WTC11 (cell line): ENCODE results near the gene CD320. TPM values are rescaled to one million over a fixed set of nuclear protein-coding genes. Genes with fewer than 3 reads are reported as not detected.

Source experiments
- ATAC-seq: fragments of 200-7000 bp; cut with Tn5 transposase; 2 replicates; pipeline ENCODE4 v1.10.0; 2021; ENCODE audit warnings: mild to moderate bottlenecking, moderate library complexity
- CTCF ChIA-PET: fragments of 300-600 bp; sonication (Branson Sonifier 250); formaldehyde crosslinking; loops from one replicate; lab custom pipeline; 2021; ENCODE audit warnings: antibody characterized with exemption; lab: Charles Lee
- POLR2A ChIA-PET: fragments of 350-600 bp; sonication (Branson Sonifier 250); formaldehyde crosslinking; loops from one replicate; lab custom pipeline; 2021; ENCODE audit warnings: antibody characterized with exemption; lab: Charles Lee
- DNase-seq: peaks from one replicate; pipeline ENCODE4 v3.0.0; 2021; ENCODE audit warnings: low spot score
- H3K27ac Mint-ChIP-seq: 2 replicates; pipeline ENCODE4 v1.8.0; 2021; ENCODE audit warnings: mixed read lengths
- H3K27me3 Mint-ChIP-seq: 2 replicates; pipeline ENCODE4 v1.8.0; 2021; ENCODE audit warnings: low read depth, mild to moderate bottlenecking, moderate library complexity, mixed read lengths
- H3K36me3 Mint-ChIP-seq: 2 replicates; pipeline ENCODE4 v1.8.0; 2021; ENCODE audit warnings: mixed read lengths
- H3K4me1 Mint-ChIP-seq: 2 replicates; pipeline ENCODE4 v1.8.0; 2022; ENCODE audit warnings: mixed read lengths
- H3K4me3 Mint-ChIP-seq: 2 replicates; pipeline ENCODE4 v1.8.0; 2021; ENCODE audit warnings: mild to moderate bottlenecking, moderate library complexity, mixed read lengths
- H3K9me3 Mint-ChIP-seq: 2 replicates; pipeline ENCODE4 v1.8.0; 2021; ENCODE audit warnings: mixed read lengths
- CTCF ChIP-seq: fragments of 200-600 bp; IDR thresholded peaks from 2 replicates; pipeline ENCODE4 v1.8.0; 2022; ENCODE audit warnings: antibody characterized with exemption
- ELF4 ChIP-seq: sonication (generic); formaldehyde crosslinking; IDR thresholded peaks from 2 replicates; pipeline ENCODE4 v1.8.1; 2022; ENCODE audit warnings: low read depth, mild to moderate bottlenecking, moderate library complexity, missing genetic modification reagents
- FOXK1 ChIP-seq: sonication (generic); formaldehyde crosslinking; IDR thresholded peaks from 2 replicates; pipeline ENCODE4 v1.8.0; 2022; ENCODE audit warnings: mild to moderate bottlenecking, moderate library complexity, missing genetic modification reagents
- GTF2I ChIP-seq: fragments of 250-450 bp; sonication (Bioruptor Pico); conservative IDR thresholded peaks from 2 replicates; pipeline ENCODE4 v1.4.0; 2021; ENCODE audit warnings: mild to moderate bottlenecking
- JAZF1 ChIP-seq: fragments of 250-450 bp; sonication (Bioruptor Pico); IDR thresholded peaks from 2 replicates; pipeline ENCODE4 v1.9.0; 2021; ENCODE audit warnings: moderate library complexity, mild to moderate bottlenecking, inconsistent platforms
- JUN ChIP-seq: sonication (generic); formaldehyde crosslinking; IDR thresholded peaks from 2 replicates; pipeline ENCODE4 v1.8.0; 2023; ENCODE audit warnings: mild to moderate bottlenecking, missing genetic modification reagents
- KAT7 ChIP-seq: sonication (generic); formaldehyde crosslinking; IDR thresholded peaks from 2 replicates; pipeline ENCODE4 v1.8.1; 2023; ENCODE audit warnings: missing genetic modification reagents, mild to moderate bottlenecking, borderline replicate concordance
- MLX ChIP-seq: sonication (generic); formaldehyde crosslinking; IDR thresholded peaks from 2 replicates; pipeline ENCODE4 v1.8.1; 2023; ENCODE audit warnings: mild to moderate bottlenecking, missing genetic modification reagents, moderate library complexity
- MYBL2 ChIP-seq: sonication (generic); formaldehyde crosslinking; IDR thresholded peaks from 2 replicates; pipeline ENCODE4 v1.8.1; 2023; ENCODE audit warnings: mild to moderate bottlenecking, moderate library complexity, missing genetic modification reagents
- RORB ChIP-seq: fragments of 250-450 bp; sonication (Bioruptor Pico); IDR thresholded peaks from 2 replicates; pipeline ENCODE4 v1.9.0; 2021; ENCODE audit warnings: mild to moderate bottlenecking
- SMAD4 ChIP-seq: sonication (generic); formaldehyde crosslinking; IDR thresholded peaks from 2 replicates; pipeline ENCODE4 v1.8.0; 2022; ENCODE audit warnings: mild to moderate bottlenecking, missing genetic modification reagents
- SP1 ChIP-seq: sonication (generic); formaldehyde crosslinking; conservative IDR thresholded peaks from 2 replicates; pipeline ENCODE4 v1.8.1; 2022; ENCODE audit warnings: missing genetic modification reagents
- TCF7 ChIP-seq: sonication (generic); formaldehyde crosslinking; IDR thresholded peaks from 2 replicates; pipeline ENCODE4 v1.8.0; 2022; ENCODE audit warnings: mild to moderate bottlenecking, low read depth, missing genetic modification reagents, moderate library complexity
- TEAD1 ChIP-seq: sonication (generic); formaldehyde crosslinking; IDR thresholded peaks from 2 replicates; pipeline ENCODE4 v1.8.0; 2022; ENCODE audit warnings: mild to moderate bottlenecking, missing genetic modification reagents
- TP53 ChIP-seq: sonication (generic); formaldehyde crosslinking; IDR thresholded peaks from 2 replicates; pipeline ENCODE4 v1.8.1; 2023; ENCODE audit warnings: mild to moderate bottlenecking, missing genetic modification reagents
- ZBTB21 ChIP-seq: sonication (generic); formaldehyde crosslinking; IDR thresholded peaks from 2 replicates; pipeline ENCODE4 v1.8.1; 2023; ENCODE audit warnings: mild to moderate bottlenecking, missing genetic modification reagents, borderline replicate concordance
- ZMAT4 ChIP-seq: fragments of 250-450 bp; sonication (Bioruptor Pico); IDR thresholded peaks from 2 replicates; pipeline ENCODE4 v1.9.0; 2021; ENCODE audit warnings: mild to moderate bottlenecking
- ZNF219 ChIP-seq: sonication (generic); formaldehyde crosslinking; IDR thresholded peaks from 2 replicates; pipeline ENCODE4 v1.8.0; 2023; ENCODE audit warnings: missing genetic modification reagents, mild to moderate bottlenecking, borderline replicate concordance
- ZNF396 ChIP-seq: fragments of 250-450 bp; sonication (Bioruptor Pico); IDR thresholded peaks from 2 replicates; pipeline ENCODE4 v1.8.0; 2021; ENCODE audit warnings: mild to moderate bottlenecking, moderate library complexity, borderline replicate concordance
- ZNF416 ChIP-seq: fragments of 250-450 bp; sonication (Bioruptor Pico); IDR thresholded peaks from 2 replicates; pipeline ENCODE4 v1.9.0; 2021; ENCODE audit warnings: mild to moderate bottlenecking, inconsistent platforms
- total RNA-seq: library from RNA; stranded (reverse); gene quantifications from 3 replicates; pipeline ENCODE4 v1.2.3, GENCODE V29; 2021
- TF ChIP-seq, protein P1 (sequence below): sonication (generic); formaldehyde crosslinking; IDR thresholded peaks from 2 replicates; pipeline ENCODE4 v1.8.0; 2023; ENCODE audit warnings: mild to moderate bottlenecking, missing genetic modification reagents
- TF ChIP-seq, protein P2 (sequence below): fragments of 250-450 bp; sonication (Bioruptor Pico); IDR thresholded peaks from 2 replicates; pipeline ENCODE4 v1.8.0; 2021; ENCODE audit warnings: mild to moderate bottlenecking
- TF ChIP-seq, protein P3 (sequence below): sonication (generic); formaldehyde crosslinking; IDR thresholded peaks from 2 replicates; pipeline ENCODE4 v1.8.0; 2022; ENCODE audit warnings: mild to moderate bottlenecking, missing genetic modification reagents
- TF ChIP-seq, protein P4 (sequence below): fragments of 250-450 bp; sonication (Bioruptor Pico); IDR thresholded peaks from 2 replicates; pipeline ENCODE4 v1.9.0; 2021; ENCODE audit warnings: mild to moderate bottlenecking
- TF ChIP-seq, protein P5 (sequence below): fragments of 250-450 bp; sonication (Bioruptor Pico); IDR thresholded peaks from 2 replicates; pipeline ENCODE4 v1.9.0; 2021; ENCODE audit warnings: moderate library complexity, mild to moderate bottlenecking, inconsistent platforms, borderline replicate concordance

CD320 gene
- total RNA-seq, 1 experiment from 2014 or later, result 107 TPM

DNA sequence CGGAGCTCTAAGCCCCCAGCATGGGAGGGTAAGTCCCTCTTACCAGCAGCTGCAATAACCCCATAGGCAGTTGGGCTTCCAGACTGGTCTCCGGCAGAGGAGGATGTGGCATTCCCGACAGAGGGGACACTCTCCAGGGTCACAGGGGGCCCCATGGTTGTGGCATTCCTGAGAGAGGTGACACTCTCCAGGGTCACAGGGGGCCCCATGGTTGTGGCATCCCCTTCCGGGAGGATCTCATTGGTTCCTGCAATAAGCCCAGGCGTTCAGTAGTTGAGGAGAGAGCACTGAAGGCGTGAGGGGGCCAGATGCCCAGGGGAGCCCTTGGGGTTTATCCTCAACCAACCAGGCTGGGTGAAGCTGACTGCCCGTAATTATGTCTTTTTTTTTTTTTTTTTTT lies 5.4 kb downstream of the CD320 start:
- H3K27me3 Mint-ChIP-seq, result no peaks in the 10 kb centered on the region
- no peak overlapping the region for H3K27ac Mint-ChIP-seq
- TF ChIP-seq JAZF1 (CRISPR knock-in tag) (no peak), ZBTB21 (no peak), ELF4 (CRISPR knock-in tag) (no peak), ZNF219 (CRISPR knock-in tag) (no peak), SP1 (CRISPR knock-in tag) (no peak), TEAD1 (CRISPR knock-in tag) (no peak), ZMAT4 (CRISPR knock-in tag) (no peak), JUN (no peak), SMAD4 (CRISPR knock-in tag) (no peak), CTCF (no peak), ZNF416 (CRISPR knock-in tag) (no peak), ZNF396 (CRISPR knock-in tag) (no peak), GTF2I (CRISPR knock-in tag) (no peak), MYBL2 (CRISPR knock-in tag) (no peak)
- TF ChIP-seq, protein P1, sequence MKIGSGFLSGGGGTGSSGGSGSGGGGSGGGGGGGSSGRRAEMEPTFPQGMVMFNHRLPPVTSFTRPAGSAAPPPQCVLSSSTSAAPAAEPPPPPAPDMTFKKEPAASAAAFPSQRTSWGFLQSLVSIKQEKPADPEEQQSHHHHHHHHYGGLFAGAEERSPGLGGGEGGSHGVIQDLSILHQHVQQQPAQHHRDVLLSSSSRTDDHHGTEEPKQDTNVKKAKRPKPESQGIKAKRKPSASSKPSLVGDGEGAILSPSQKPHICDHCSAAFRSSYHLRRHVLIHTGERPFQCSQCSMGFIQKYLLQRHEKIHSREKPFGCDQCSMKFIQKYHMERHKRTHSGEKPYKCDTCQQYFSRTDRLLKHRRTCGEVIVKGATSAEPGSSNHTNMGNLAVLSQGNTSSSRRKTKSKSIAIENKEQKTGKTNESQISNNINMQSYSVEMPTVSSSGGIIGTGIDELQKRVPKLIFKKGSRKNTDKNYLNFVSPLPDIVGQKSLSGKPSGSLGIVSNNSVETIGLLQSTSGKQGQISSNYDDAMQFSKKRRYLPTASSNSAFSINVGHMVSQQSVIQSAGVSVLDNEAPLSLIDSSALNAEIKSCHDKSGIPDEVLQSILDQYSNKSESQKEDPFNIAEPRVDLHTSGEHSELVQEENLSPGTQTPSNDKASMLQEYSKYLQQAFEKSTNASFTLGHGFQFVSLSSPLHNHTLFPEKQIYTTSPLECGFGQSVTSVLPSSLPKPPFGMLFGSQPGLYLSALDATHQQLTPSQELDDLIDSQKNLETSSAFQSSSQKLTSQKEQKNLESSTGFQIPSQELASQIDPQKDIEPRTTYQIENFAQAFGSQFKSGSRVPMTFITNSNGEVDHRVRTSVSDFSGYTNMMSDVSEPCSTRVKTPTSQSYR (CRISPR knock-in tag), result no peak
- TF ChIP-seq, protein P2, sequence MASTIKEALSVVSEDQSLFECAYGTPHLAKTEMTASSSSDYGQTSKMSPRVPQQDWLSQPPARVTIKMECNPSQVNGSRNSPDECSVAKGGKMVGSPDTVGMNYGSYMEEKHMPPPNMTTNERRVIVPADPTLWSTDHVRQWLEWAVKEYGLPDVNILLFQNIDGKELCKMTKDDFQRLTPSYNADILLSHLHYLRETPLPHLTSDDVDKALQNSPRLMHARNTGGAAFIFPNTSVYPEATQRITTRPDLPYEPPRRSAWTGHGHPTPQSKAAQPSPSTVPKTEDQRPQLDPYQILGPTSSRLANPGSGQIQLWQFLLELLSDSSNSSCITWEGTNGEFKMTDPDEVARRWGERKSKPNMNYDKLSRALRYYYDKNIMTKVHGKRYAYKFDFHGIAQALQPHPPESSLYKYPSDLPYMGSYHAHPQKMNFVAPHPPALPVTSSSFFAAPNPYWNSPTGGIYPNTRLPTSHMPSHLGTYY, result no peak
- TF ChIP-seq, protein P3, sequence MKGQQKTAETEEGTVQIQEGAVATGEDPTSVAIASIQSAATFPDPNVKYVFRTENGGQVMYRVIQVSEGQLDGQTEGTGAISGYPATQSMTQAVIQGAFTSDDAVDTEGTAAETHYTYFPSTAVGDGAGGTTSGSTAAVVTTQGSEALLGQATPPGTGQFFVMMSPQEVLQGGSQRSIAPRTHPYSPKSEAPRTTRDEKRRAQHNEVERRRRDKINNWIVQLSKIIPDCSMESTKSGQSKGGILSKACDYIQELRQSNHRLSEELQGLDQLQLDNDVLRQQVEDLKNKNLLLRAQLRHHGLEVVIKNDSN (CRISPR knock-in tag), result no peak
- peaks cover 26% of the 10 kb centered on the region for H3K4me1 Mint-ChIP-seq
- CTCF ChIA-PET, result interaction anchor here (1.3 to 3.8 kb wide), 2 partner anchors 31 to 278 kb away, joined by 3 to 18 read pairs; no protein-coding TSS in a partner anchor
- peaks cover 15% of the 10 kb centered on the region for H3K36me3 Mint-ChIP-seq
- peak; percentile 5 for DNase-seq
- no peak overlapping the region for H3K4me3 Mint-ChIP-seq
- H3K9me3 Mint-ChIP-seq, result no peaks in the 10 kb centered on the region
- no peak for ATAC-seq
- POLR2A ChIA-PET, result no interaction called here

DNA sequence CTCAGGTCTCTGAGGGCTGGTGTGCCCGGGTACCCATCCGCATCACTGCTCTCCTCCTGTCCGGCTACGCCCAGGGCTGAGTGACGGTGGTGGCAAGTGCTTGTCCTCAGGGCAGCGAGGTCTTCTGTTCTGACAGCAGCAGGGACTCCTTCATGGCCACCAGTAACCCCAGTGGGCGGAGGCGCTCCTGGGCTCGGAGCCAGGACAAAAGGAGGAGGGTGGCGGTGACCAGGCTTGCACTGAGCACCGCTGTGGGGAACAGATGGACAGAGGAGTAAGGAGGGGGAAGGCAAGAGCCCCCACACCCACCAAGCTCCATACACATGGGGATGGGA lies 5.8 kb downstream of the CD320 start:
- CTCF ChIA-PET, result interaction anchor here (0.6 to 1.3 kb wide), 2 partner anchors 278 to 313 kb away, joined by 3 read pairs; no protein-coding TSS in a partner anchor
- POLR2A ChIA-PET, result no interaction called here
- TF ChIP-seq RORB (CRISPR knock-in tag) (no peak), FOXK1 (no peak), TP53 (CRISPR knock-in tag) (no peak), TCF7 (CRISPR knock-in tag) (no peak), MLX (CRISPR knock-in tag) (no peak), KAT7 (CRISPR knock-in tag) (no peak)
- TF ChIP-seq, protein P4, sequence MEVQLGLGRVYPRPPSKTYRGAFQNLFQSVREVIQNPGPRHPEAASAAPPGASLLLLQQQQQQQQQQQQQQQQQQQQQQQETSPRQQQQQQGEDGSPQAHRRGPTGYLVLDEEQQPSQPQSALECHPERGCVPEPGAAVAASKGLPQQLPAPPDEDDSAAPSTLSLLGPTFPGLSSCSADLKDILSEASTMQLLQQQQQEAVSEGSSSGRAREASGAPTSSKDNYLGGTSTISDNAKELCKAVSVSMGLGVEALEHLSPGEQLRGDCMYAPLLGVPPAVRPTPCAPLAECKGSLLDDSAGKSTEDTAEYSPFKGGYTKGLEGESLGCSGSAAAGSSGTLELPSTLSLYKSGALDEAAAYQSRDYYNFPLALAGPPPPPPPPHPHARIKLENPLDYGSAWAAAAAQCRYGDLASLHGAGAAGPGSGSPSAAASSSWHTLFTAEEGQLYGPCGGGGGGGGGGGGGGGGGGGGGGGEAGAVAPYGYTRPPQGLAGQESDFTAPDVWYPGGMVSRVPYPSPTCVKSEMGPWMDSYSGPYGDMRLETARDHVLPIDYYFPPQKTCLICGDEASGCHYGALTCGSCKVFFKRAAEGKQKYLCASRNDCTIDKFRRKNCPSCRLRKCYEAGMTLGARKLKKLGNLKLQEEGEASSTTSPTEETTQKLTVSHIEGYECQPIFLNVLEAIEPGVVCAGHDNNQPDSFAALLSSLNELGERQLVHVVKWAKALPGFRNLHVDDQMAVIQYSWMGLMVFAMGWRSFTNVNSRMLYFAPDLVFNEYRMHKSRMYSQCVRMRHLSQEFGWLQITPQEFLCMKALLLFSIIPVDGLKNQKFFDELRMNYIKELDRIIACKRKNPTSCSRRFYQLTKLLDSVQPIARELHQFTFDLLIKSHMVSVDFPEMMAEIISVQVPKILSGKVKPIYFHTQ, result no peak
- TF ChIP-seq, protein P5, sequence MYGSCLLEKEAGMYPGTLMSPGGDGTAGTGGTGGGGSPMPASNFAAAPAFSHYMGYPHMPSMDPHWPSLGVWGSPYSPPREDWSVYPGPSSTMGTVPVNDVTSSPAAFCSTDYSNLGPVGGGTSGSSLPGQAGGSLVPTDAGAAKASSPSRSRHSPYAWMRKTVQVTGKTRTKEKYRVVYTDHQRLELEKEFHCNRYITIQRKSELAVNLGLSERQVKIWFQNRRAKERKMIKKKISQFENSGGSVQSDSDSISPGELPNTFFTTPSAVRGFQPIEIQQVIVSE (CRISPR knock-in tag), result no peak

More for the DNA sequence above, 5.8 kb downstream of the CD320 start:
- Mint-ChIP-seq H3K9me3 (no peaks in the 10 kb centered on the region), H3K36me3 (peaks cover 15% of the 10 kb centered on the region), H3K27ac (no peak overlapping the region), H3K4me3 (no peak overlapping the region), H3K4me1 (peaks cover 24% of the 10 kb centered on the region), H3K27me3 (no peaks in the 10 kb centered on the region)
- DNase-seq, result peak; percentile 6
- ATAC-seq, result no peak
